SH-SY5Y (cell line): Measurements from ENCODE around the gene FCN2.

ENCODE experiments used
- GATA2 ChIP-seq: IDR thresholded peaks from 2 replicates; pipeline ENCODE4 v1.6.1; 2011; ENCODE audit warnings: mild to moderate bottlenecking, low read depth, low read length
- GATA3 ChIP-seq: IDR thresholded peaks from 2 replicates; pipeline ENCODE4 v1.6.1; 2011; ENCODE audit warnings: low read depth, mild to moderate bottlenecking, low read length, moderate library complexity

Gene FCN2

DNA sequence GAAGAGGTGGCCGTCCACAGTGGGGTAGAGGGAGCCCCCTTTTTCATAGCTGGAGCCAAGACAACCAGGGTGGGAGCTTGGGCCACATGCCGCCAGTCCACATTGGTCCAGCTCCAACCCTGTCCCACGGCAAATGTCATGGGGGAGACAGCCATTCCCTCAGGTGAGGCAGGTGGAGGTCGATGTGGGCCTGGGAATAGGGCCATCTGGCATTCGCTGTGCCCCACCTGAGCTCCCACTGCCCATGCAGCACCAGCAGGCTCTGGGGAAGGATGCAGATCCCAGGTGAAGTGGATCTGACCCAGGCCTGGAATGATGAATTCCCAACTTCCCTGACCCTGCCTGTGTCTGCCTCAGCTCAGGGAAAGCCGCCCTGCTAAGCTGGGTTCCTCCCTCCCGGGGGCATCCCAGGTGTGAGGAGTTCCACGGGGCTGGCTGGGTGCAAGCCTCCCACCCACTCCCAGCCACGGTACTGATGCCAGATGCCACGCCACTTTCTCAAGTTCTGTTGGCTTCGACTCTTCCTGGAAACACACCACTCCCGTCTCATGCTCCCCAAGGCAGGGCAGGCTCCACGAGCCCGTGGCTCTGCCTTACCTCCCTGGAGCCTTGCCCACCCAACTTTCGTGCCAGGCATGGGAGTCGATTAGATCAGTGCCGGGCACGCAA, 25.2 kb upstream of the FCN2 start:
- TF ChIP-seq GATA2 (no peak), GATA3 (no peak)

DNA sequence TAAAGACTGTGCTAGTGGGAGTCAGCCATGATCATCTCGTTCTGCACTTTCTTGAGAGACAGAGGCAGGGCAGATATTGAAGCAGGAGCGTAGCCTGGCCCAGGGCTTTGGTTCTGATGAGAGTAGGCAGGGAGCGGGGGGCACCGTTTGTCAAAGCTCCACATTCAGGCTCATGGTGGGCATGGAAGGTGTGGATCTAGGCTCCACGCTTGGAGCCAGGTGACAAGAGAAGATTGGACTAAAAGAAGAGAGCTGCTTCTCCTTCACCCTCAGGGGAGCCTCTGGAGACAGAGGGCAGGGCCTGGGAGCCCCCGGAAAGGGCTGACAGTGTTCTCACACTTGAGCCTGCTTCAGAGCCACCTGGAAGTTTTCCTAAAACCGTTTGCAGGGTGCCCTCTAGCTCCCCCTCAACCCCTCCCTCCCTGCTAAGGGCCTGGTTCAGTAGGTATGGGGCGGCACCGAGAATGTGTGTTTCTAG, 24.7 kb upstream of the FCN2 start:
- TF ChIP-seq GATA3 (no peak), GATA2 (no peak)

DNA sequence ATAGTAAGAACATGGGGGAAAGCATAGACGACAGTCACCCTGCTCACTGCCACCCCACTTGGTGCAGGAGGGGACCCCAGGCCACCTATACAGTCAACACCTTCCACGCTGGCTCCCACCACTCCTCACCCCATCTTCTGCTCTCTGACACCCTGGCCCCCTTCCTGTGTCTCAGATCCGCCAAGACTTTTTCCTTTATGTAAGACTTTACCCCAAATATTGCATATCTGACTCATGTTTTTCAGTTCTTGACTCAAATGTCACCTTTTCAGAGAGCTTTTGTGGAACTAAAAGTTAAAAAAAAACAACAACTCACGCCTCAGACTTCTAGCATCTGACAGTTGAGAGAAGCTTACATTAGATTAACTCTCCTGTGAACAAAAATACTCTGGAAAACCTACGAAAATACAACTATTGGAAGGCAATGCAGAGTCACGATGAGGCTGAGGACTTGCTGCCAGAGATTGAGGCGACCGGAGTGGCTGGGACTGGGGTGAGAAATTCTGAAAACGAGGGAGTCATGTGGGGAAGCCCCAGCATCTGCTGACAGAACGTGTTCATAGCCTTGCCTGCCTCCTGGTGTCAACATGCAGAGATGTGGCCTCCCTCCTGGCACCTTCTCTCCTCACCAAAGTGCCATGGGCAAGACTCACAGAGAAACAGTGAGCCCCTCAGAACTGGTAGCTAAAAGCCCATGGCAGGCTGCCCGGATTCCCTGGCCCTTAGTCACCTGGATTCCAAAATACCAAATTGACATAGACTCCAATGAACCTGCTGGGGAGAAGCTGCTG, 22.4 kb upstream of the FCN2 start:
- TF ChIP-seq GATA3 (no peak), GATA2 (no peak)

DNA sequence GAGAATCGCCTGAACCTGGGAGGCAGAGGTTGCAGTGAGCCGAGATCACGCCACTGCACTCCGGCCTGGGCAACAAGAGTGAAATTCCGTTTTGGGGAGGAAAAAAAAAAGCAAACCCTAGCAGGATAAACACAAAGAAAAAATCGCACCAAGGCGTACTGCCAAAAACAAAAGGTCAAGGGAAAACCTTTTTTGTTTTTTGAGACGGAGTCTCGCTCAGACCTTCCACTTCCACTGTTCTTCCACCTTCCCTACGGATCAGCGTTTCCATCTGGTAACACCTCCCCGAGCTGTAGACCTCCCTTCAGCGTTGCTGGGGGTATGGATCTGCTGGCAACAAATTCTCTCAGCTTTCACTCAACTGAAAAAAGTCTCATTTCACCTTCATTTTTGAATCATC, 20.1 kb upstream of the FCN2 start:
- TF ChIP-seq GATA2 (no peak), GATA3 (no peak)

DNA sequence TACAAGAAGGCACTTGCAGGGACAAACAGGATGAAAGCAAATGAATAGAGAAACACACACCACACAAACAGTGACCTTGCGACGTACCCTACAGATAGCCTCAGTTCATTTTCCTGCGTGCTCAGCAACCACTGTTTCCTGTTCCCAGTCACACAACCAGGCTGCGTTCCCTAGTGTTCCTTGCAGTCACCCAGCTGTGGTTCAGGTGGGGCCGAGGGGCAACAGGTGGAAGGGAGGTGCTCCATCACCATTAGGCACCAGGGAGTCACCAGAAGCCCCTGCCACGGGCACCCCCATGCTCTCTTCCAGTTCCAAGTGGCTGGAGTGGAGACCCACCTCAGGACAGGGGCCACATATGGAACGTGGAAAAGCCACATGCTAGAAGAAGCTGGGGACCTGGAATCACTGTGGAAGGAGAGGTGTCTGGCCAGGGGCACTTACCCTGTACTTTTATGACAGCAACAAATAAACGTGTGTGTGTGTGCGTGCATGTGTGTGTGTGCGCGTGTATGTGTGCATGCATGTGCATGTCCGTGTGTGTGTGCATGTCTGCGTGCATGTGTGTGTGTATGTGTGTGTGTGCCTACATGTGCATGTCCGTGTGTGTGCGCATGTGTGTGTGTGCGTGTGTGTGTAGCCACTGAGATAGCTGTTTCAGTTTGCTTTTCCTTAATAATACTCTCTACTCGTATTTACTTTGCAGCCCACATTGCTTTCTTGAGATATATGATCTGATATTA, 18.8 kb upstream of the FCN2 start:
- TF ChIP-seq GATA2 (no peak), GATA3 (no peak)

DNA sequence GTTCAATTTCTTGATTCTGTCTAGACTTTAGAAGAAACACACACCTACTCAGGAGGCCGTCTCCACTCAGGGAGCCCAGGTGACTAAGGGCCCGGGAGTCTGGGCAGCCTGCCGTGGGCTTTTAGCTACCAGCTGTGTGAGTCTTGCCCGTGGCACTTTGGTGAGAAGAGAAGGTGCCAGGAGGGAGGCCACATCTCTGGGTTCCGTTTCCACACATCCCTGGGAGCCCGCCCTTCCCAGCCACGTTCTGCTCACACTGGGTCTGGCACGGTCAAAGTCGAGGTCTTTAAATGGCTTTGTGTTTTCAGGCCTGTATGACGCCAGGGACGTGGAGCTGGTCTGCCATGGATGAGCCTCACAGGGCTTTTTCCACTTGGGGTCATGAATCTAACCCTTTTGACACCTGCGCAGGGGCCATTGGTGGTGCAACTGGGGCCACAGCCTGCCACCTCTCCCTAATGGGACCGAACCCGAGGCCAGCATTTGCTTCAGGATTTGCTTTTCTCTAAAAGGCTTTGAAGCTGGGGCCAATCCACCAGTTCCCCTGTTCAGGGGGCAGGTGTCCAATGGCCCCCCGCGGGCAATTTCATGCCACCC, 17.2 kb upstream of the FCN2 start:
- TF ChIP-seq GATA3: no peak
- TF ChIP-seq GATA2: no peak

DNA sequence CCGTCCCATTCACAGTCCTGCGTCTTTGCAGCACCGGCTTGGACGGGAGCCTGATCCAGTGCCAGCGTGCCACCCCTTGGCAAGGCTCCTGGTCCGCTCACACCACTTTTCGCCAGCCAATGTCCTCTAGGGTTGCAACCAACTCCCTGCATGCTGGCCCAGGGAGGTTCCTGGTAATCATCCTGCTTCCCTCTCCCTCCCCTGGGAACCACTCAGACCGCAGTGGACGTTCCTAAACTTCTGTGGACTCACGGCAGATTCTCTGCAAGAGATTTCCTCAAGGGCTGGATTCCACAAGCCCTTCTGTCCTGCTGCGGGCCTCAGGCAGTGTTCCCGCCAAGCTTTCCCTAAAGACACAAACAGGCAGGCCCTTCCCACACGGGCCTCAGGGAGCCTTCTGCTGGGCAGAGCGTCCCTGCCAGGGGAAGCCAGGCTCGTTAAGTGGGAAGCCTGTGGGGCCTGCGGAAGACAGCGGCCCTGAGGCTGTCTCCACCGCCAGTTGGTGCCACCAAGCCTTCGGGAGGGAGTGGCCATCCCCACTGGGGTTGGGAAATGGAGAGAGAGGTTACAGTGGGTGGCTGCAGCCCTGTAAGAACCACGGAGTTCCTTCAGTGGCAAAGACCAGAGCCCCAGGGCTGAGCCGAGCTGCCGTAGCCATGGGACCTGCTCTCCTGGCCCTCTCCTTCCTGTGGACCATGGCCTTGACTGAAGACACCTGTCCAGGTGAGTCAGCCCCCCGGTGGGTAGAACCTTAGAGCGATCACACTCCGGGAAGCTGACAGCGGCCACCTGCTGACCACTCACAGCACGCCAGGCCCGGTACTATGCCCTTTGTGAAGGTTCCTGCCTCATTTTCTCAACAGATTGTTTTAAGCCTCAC, 16.4 kb upstream of the FCN2 start:
- TF ChIP-seq GATA2: no peak
- TF ChIP-seq GATA3: no peak

DNA sequence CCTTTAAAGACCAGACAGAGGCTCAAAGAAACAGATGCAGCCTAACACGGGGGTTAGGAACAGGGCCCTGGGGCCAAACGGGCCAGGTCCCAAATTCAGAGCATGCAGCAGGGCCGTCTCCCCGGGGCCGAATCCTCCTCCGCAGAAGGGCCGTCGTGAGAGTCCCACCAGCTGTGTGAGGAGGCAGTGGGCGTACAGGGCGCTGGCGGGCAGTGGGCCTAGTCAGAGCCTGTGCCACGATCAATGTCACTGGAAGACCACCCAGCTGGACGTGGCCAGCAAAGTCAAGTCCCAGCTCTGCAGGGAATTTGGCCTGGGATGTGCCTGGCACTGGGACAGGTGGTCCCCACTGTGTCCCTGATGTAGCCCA, 15.8 kb upstream of the FCN2 start:
- no peak for TF ChIP-seq GATA2
- no peak for TF ChIP-seq GATA3

DNA sequence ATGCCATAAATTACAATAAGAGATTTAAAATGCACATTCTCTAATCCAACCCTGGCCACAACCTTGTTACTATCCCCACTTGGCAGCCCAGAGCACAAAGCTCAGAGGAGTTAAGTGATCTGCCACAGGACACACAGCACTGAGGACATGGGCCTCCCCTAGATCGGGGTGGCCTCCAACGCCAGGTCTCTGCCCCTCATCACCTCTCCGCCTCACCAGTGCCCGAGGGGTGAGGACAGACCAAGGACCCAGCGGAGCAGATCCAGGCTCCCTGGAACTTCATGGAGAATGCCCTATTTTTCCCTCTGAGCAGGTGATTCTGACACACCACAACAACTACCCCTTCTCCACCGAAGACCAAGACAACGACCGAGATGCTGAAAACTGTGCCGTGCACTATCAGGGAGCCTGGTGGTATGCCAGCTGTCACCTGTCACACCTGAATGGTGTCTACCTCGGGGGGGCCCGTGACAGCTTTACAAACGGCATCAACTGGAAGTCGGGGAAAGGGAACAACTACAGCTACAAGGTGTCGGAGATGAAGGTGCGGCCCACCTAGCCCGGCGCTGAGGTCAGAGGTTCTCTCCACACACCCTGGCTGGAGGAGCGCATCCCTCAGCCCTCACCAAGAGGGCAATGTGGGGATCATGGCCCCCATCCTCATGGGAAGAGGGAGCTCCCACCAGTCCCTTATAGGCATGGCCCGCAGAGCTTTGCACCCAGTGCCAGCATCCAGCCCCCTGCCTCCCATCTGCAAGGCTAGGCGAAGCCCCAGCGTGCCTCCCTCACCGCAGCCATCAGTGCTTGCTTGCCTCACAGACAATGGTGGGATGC, 12.5 kb upstream of the FCN2 start:
- TF ChIP-seq GATA2: no peak
- TF ChIP-seq GATA3: no peak

DNA sequence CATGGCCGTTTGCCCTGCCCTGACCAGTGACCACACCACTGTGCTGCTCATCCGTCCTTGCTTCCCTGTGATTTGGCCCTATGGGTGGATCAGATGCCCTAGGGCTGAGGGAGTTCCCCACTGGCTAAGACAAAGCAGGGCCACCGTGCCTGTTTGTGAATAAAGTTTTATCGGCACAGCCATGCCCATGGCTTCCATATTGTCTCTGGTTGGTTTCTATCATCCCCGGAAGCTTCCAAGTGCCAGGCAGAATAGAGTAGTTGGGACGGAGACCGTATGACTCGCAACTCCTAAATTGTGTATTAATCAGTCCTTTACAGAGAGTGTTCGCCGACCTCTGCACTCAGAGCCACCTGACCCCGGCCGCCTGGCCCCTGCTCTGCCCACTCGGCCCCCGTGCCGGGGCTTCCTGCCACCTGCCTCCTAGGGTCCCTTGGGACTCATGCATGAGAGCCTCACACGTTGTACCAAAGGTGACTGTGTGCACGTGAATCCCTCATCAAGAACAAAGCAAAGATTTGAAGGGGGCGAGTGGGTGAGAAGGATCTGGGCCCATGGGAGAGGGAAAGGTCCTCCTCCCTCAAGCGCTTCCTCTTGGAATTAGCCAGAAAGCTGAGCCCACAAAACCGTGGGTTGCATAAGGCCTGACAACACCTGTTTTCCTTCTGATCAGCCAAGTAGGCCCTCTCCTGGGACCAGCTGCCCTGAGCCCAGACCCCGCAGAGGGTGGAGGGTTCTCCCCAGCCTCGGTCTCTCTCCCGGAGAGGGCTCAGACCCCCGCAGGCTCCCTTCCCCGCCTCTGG, 11.7 kb upstream of the FCN2 start:
- TF ChIP-seq GATA2 (no peak), GATA3 (no peak)

DNA sequence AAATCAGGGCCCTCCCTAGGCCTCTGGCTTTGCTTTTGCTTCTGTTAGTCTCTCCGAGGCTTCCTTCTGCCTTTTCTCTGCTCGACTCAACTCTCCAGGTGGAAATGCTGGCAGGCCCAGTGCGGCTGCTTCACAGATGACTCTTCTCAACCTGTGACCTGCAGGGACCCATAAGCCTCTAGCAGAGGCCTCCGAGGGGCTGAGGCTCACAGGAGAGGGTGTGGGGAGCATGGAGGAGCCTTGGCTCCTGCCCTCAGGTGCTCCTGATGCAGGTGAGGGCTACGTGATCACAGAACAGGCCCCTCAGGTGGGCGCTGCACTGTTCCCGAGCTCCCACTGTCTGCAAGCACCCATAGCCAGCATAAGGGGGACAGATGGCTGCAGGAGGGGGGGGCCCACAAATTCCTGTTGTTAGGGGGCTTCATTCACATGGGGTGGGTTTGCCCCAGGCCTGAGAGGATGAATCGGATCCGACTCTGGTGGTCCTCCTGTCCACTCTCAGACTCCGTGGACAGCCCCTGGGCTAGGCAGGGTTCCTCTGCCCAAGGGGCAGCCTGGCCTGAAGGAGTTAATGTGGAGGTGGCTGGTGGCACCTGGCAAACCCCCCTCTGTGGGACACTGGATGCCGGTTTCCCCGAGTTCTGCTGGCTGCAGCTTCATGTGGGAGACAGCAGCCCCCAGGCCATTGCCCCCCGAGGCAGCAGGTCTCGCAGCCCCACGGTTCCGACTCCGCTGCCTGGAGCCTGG, 10.9 kb upstream of the FCN2 start:
- TF ChIP-seq GATA3 (no peak), GATA2 (no peak)

DNA sequence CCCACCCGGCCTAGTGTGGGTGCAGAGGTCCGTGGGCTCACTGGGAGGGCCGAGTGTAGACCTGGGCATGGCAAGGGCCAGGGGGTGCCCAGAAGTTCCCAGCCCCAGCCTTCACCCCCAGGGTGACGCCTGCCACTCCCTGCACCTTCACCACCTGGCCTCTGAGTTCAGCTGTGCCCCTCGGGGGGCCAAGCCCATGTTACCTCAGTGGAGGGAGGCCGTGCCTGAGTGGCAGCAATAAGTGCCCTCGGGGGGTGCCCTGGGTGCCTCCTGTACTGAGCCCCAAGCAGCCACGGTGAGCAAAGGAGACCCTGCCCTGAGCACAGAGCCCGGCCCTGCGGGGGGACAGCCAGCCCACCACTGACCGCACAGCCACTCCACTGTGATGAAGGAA, 10.3 kb upstream of the FCN2 start:
- TF ChIP-seq GATA2 (no peak), GATA3 (no peak)
